ENCODE data around the gene SLC25A42.
"Not testable (repeated sequence)": the region's sequence is repeated elsewhere in the genome, so short reads cannot be mapped to it uniquely, and the experiment has no call there.

Gene SLC25A42

GRCh38 chr19:19068659-19069654 lies 5.2 kb downstream of the SLC25A42 start:
- no peak for DNase-seq (ENCODE audit: low read depth, low spot score)

- DNase-seq (ENCODE audit: low read depth, low spot score) = no peak
Observed at GRCh38 chr19:19071897-19072296, 8.1 kb downstream of the SLC25A42 start.

GRCh38 chr19:19074196-19074882 lies 10.5 kb downstream of the SLC25A42 start:
- DNase-seq (ENCODE audit: low read depth, low spot score) = no peak

GRCh38 chr19:19075126-19075525 lies 11.3 kb downstream of the SLC25A42 start:
- no peak for DNase-seq (ENCODE audit: low read depth, low spot score)

GRCh38 chr19:19076476-19076875 lies 12.7 kb downstream of the SLC25A42 start:
- no peak for DNase-seq (ENCODE audit: low read depth, low spot score)

- no peak for DNase-seq (ENCODE audit: low read depth, low spot score)
Observed at GRCh38 chr19:19077103-19077502, 13.3 kb downstream of the SLC25A42 start.

GRCh38 chr19:19078801-19079200 lies 15.0 kb downstream of the SLC25A42 start:
- DNase-seq (ENCODE audit: low read depth, low spot score) = no peak

GRCh38 chr19:19079571-19079970 lies 15.8 kb downstream of the SLC25A42 start:
- no peak for DNase-seq (ENCODE audit: low read depth, low spot score)

- no peak for DNase-seq (ENCODE audit: low read depth, low spot score)
Observed at GRCh38 chr19:19081642-19082151, 17.9 kb downstream of the SLC25A42 start.

GRCh38 chr19:19083413-19084178 lies 19.8 kb downstream of the SLC25A42 start:
- DNase-seq (ENCODE audit: low read depth, low spot score) = no peak

GRCh38 chr19:19087676-19088075 lies 23.9 kb downstream of the SLC25A42 start:
- no peak for DNase-seq (ENCODE audit: low read depth, low spot score)

GRCh38 chr19:19094513-19094912 lies 30.7 kb downstream of the SLC25A42 start:
- DNase-seq (ENCODE audit: low read depth, low spot score) = no peak

GRCh38 chr19:19095691-19096090 lies 31.9 kb downstream of the SLC25A42 start:
- DNase-seq (ENCODE audit: low read depth, low spot score) = no peak

- DNase-seq (ENCODE audit: low read depth, low spot score) = no peak
Observed at GRCh38 chr19:19096641-19097627, 33.1 kb downstream of the SLC25A42 start.

- DNase-seq (ENCODE audit: low read depth, low spot score) = no peak
Observed at GRCh38 chr19:19098084-19098702, 34.4 kb downstream of the SLC25A42 start.

GRCh38 chr19:19098703-19099632 lies 35.2 kb downstream of the SLC25A42 start:
- no peak for DNase-seq (ENCODE audit: low read depth, low spot score)

- DNase-seq (ENCODE audit: low read depth, low spot score) = no peak
Observed at GRCh38 chr19:19101540-19101939, 37.7 kb downstream of the SLC25A42 start.

GRCh38 chr19:19102566-19102965 lies 38.8 kb downstream of the SLC25A42 start:
- not testable (repeated sequence) for DNase-seq (ENCODE audit: low read depth, low spot score)

GRCh38 chr19:19103167-19103566 lies 39.4 kb downstream of the SLC25A42 start:
- no peak for DNase-seq (ENCODE audit: low read depth, low spot score)

All from astrocyte of the hippocampus (primary cell).